Ramos (cell line): ENCODE results near the gene ADK.
"Not testable (repeated sequence)": the region's sequence is repeated elsewhere in the genome, so short reads cannot be mapped to it uniquely, and the experiment has no call there.

Source experiments
- in situ Hi-C: fragments of 300-500 bp; cut with MboI; formaldehyde crosslinking; loops from one replicate; pipeline ENCODE4 v1.14.3; 2022; ENCODE audit warnings: low sequenced_read_pairs; ENCODE audit not compliant: unreplicated experiment

Gene ADK

GRCh38 chr10:74178042-74178791 lies 27.2 kb downstream of the ADK start:
- in situ Hi-C loops = no loop called here

- in situ Hi-C loops = no loop called here
These were observed 28.2 kb downstream of the ADK start for GRCh38 chr10:74179111-74179710.

GRCh38 chr10:74186678-74187077 lies 35.7 kb downstream of the ADK start:
- in situ Hi-C loops = no loop called here

- in situ Hi-C loops = no loop called here
These were observed 36.2 kb downstream of the ADK start for GRCh38 chr10:74187237-74187636.

- in situ Hi-C loops = not testable (repeated sequence)
These were observed 37.6 kb downstream of the ADK start for GRCh38 chr10:74188617-74189016.

DNA sequence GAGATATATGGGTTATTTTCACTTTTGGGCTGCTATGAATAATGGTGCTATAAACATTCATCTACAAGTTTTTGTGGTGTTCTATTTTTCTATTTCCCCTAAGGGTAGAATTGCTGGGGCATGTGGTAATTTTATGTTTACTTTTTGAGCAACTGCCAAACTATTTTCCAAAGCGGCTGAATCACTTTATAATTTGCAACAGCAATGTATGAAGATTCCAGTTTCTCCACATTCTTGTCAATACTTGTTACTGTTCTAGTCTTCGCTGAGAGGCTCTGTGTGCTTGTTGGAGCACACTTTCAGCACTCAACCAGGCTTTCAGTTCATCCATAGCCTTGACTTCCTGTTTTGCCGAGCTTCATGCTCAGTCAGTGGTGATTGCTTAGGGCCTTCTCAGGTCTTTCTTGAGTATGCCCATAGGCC lies 39.0 kb downstream of the ADK start:
- in situ Hi-C loops = no loop called here

GRCh38 chr10:74190494-74190893 lies 39.5 kb downstream of the ADK start:
- in situ Hi-C loops = no loop called here

GRCh38 chr10:74194545-74194944 lies 43.5 kb downstream of the ADK start:
- in situ Hi-C loops = no loop called here

GRCh38 chr10:74194999-74195398 lies 44.0 kb downstream of the ADK start:
- in situ Hi-C loops = no loop called here

GRCh38 chr10:74199315-74199714 lies 48.3 kb downstream of the ADK start:
- in situ Hi-C loops = no loop called here

GRCh38 chr10:74202356-74202755 lies 51.3 kb downstream of the ADK start:
- in situ Hi-C loops = no loop called here

DNA sequence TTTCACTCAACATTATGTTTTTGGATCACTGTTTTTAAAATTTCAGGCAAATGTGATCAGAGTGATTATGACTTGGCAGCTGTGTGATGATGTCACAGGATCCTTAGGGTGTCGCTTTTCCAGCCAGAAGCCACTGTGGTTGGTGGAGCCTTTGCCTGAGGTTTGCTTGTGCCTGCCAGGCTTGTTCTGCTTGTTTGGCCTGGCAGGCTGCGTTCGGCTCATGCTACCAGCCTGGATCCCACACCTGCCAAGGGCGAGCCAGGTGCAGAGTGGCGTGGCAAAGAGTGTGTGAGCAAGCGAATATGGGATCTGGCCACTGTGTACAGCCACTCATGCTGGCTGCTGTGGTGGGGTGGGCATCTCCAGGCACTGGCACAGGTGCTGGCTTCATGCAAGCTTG lies 55.7 kb downstream of the ADK start:
- in situ Hi-C loops = no loop called here

- in situ Hi-C loops = no loop called here
These were observed 56.9 kb downstream of the ADK start for GRCh38 chr10:74207691-74208480.

DNA sequence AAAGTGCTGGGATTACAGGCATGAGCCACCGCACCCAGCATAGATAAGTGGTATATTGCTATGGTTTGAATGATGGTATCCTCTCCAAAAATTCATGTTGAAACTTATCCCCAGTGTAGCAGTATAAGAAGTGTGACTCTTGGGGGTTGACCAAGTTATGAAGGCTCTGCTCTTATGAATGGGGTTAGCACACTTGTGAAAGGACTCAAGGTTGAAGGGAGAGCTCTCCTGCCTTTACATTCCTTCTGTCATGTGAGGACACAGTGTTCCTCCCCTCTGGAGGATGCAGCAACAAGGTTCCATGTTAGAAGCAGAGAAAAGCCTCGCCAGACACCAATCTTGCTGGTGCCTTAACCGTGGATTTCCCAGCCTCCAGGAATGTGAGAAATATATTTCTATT lies 58.0 kb downstream of the ADK start:
- in situ Hi-C loops = no loop called here

- in situ Hi-C loops = no loop called here
These were observed 62.0 kb downstream of the ADK start for GRCh38 chr10:74213019-74213418.

- in situ Hi-C loops = no loop called here
These were observed 62.6 kb downstream of the ADK start for GRCh38 chr10:74213571-74214162.

DNA sequence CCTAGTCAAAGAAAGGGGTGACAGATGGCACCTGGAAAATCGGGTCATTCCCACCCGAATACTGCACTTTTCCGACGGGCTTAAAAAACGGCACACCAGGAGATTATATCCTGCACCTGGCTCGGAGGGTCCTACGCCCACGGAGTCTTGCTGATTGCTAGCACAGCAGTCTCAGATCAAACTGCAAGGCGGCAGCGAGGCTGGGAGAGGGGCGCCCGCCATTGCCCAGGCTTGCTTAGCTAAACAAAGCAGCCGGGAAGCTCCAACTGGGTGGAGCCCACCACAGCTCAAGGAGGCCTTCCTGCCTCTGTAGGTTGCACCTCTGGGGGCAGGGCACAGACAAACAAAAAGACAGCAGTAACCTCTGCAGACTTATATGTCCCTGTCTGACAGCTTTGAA lies 66.1 kb downstream of the ADK start:
- in situ Hi-C loops = not testable (repeated sequence)

- in situ Hi-C loops = not testable (repeated sequence)
These were observed 71.4 kb downstream of the ADK start for GRCh38 chr10:74222467-74222866.

GRCh38 chr10:74223755-74224529 lies 72.9 kb downstream of the ADK start:
- in situ Hi-C loops = no loop called here
